ENCODE measurements around the gene LRRC40. TPM values are rescaled to one million over a fixed set of nuclear protein-coding genes. Genes with fewer than 3 reads are reported as not detected.
A peak's percentile ranks its signal among the peaks of the same experiment; 100 is the strongest.

Gene LRRC40
- total RNA-seq: 15.0 and 19.4 TPM in 2 replicates
- polyA plus RNA-seq: 21.0 and 25.0 TPM in 2 replicates

DNA sequence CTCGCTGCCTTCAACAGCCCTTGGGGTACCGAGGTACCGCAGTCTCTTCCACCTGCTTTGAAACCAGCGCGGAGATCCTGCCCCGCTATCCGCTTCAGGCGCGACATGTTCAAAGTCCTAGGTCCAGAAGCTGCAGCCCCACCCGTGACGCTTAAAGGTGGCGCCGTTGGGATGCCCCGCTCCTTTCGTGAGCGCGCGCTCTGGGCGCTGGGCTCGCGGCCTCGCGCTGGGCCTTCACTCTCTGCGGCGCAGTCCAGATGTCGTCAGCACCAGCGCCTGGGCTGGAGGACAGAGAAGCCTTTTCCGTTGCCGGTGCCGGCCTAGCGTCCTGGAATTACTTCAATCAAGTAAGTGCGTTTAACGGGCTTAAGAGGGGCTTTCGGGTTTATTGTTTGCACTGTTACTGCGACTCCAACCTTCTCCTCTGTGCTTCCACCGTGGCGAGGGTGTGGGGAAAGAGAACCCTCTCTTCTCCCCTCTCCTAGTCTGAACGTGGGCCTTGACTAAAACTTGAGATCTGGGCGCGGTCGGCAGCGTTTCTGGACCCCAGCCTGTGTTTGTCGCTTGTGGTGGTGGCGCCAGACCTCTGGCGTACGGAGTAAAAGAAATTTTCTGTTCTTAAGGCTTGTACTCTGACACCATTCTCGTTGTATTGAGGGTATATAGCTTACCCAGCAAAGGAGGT is at the start of gene LRRC40:
Gene LRRC40, minus strand, starts transcription at position 146 of the 685 bp plus-strand sequence. Its CDS starts 39 bp downstream, at position 107.
- Histone ChIP-seq H3K36me3 (no peaks in the 10 kb centered on the region), H3K4me1 (ENCODE audit: low read depth) (peaks cover 10% of the 10 kb centered on the region), H3K9me3 (ENCODE audit: low read depth) (no peaks in the 10 kb centered on the region), H3K27me3 (no peaks in the 10 kb centered on the region), H3K27ac (peak within 1 kb of the TSS; percentile 98), H3K4me3 (peak within 1 kb of the TSS; percentile 62)
- DNase-seq (ENCODE audit: low read depth in 1 of 2, low spot score in 1 of 2): peak; percentile 97 to 98
- TF ChIP-seq, protein P1, sequence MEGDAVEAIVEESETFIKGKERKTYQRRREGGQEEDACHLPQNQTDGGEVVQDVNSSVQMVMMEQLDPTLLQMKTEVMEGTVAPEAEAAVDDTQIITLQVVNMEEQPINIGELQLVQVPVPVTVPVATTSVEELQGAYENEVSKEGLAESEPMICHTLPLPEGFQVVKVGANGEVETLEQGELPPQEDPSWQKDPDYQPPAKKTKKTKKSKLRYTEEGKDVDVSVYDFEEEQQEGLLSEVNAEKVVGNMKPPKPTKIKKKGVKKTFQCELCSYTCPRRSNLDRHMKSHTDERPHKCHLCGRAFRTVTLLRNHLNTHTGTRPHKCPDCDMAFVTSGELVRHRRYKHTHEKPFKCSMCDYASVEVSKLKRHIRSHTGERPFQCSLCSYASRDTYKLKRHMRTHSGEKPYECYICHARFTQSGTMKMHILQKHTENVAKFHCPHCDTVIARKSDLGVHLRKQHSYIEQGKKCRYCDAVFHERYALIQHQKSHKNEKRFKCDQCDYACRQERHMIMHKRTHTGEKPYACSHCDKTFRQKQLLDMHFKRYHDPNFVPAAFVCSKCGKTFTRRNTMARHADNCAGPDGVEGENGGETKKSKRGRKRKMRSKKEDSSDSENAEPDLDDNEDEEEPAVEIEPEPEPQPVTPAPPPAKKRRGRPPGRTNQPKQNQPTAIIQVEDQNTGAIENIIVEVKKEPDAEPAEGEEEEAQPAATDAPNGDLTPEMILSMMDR (IDR thresholded peaks at IDR 0.05; ENCODE audit: low read depth, low read length): no peak

DNA sequence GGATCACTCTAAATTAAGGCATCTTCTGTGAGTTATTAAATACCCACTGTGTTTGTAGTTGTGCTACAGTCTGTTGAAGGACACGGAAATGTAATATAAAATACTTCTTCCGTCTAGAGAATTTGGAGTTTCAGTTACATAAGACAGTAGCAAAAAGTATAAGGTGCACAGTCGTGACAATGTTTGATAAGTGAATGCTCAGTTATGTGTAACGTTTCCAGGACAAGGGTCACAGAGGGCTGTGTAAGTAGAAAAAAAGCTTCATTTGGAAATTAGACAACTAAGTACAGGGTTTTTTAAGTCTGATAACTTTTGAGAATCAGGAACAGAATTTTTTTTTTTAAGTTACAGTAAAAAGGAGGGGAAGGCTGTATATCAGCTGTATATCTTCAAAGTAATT is 43.4 kb upstream of the LRRC40 start:
- no peaks in the 10 kb centered on the region for H3K27me3 ChIP-seq
- H3K36me3 ChIP-seq: peaks cover 93% of the 10 kb centered on the region
- H3K4me1 ChIP-seq (ENCODE audit: low read depth): peaks cover 5% of the 10 kb centered on the region
- H3K4me3 ChIP-seq: no peak overlapping the region
- peak overlapping the region; percentile 79 for H3K27ac ChIP-seq
- TF ChIP-seq, protein P1 (IDR thresholded peaks at IDR 0.05; ENCODE audit: low read depth, low read length): no peak
- H3K9me3 ChIP-seq (ENCODE audit: low read depth): no peaks in the 10 kb centered on the region
- DNase-seq (ENCODE audit: low read depth in 1 of 2, low spot score in 1 of 2): no peak

DNA sequence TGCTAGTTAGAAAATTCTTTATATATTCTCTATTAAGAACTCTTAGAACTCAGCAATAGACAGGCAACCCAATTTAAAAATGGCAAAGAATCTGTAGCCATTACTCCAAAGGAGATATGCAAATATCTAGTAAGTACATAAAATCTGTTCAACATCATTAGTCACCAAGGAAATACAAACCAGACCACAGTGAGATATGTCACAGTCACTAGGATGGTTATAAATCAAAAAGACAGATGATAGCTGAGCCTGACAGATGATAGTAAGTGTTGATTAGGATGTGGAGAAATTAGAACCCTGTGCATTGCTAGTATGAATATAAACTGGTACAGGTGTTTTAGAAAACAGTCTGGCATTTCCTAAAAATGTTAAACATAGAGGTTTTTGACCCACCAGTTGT is 42.4 kb upstream of the LRRC40 start:
- no peak overlapping the region for H3K4me3 ChIP-seq
- TF ChIP-seq, protein P1 (IDR thresholded peaks at IDR 0.05; ENCODE audit: low read depth, low read length): no peak
- H3K27me3 ChIP-seq: no peaks in the 10 kb centered on the region
- no peak for DNase-seq (ENCODE audit: low read depth in 1 of 2, low spot score in 1 of 2)
- H3K36me3 ChIP-seq: peaks cover 95% of the 10 kb centered on the region
- no peaks in the 10 kb centered on the region for H3K9me3 ChIP-seq (ENCODE audit: low read depth)
- peaks cover 5% of the 10 kb centered on the region for H3K4me1 ChIP-seq (ENCODE audit: low read depth)
- H3K27ac ChIP-seq: peak overlapping the region; percentile 79

DNA sequence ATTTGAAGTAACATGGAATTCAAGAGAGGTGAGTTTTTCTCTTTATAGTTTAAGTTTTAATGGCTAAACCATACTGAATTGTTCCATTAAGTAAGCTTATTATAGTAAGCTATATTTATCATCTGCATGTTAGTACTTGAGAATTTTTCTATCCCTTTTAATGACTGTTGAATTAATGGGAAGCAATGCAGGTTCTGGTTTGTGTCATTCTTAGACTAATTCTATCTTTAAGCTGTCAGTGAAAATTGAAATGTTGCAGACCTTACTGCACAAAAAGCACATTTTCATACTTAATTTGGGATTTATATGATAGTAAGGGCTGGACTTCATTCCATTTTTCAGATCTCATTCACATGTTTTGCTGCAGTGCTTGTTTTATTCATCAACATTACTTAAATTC is 41.7 kb upstream of the LRRC40 start:
- DNase-seq (ENCODE audit: low read depth in 1 of 2, low spot score in 1 of 2): no peak
- Histone ChIP-seq H3K9me3 (ENCODE audit: low read depth) (no peaks in the 10 kb centered on the region), H3K4me3 (no peak overlapping the region), H3K36me3 (peaks cover 95% of the 10 kb centered on the region), H3K27ac (peak overlapping the region; percentile 79), H3K27me3 (no peaks in the 10 kb centered on the region), H3K4me1 (ENCODE audit: low read depth) (peaks cover 5% of the 10 kb centered on the region)
- TF ChIP-seq, protein P1 (IDR thresholded peaks at IDR 0.05; ENCODE audit: low read depth, low read length): no peak

DNA sequence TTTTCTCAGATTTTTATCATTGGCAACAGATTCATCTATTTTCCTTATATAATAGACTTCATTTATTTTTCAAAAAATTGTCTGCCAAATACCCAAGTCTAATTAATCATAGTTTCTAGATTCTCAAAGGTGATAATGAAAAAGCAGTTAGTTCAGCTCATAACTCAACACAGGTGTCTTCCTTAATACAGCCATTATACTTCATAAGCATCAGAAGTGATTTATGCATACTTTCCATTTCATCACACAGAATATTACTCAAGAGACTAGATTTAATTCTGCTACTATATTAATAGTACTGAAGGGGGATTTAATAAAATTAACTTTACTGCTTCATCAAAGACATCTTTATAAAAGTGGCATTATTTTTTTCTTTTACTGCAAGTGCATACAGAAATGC is 34.6 kb upstream of the LRRC40 start:
- no peak for DNase-seq (ENCODE audit: low read depth in 1 of 2, low spot score in 1 of 2)
- H3K36me3 ChIP-seq: peaks cover 88% of the 10 kb centered on the region
- TF ChIP-seq, protein P1 (IDR thresholded peaks at IDR 0.05; ENCODE audit: low read depth, low read length): no peak
- no peak overlapping the region for H3K27ac ChIP-seq
- H3K4me3 ChIP-seq: no peak overlapping the region
- no peaks in the 10 kb centered on the region for H3K27me3 ChIP-seq
- no peaks in the 10 kb centered on the region for H3K9me3 ChIP-seq (ENCODE audit: low read depth)
- no peaks in the 10 kb centered on the region for H3K4me1 ChIP-seq (ENCODE audit: low read depth)
